GM19023 (cell line): Measurements from ENCODE around the gene MAD1L1.
"Not testable (repeated sequence)": the region's sequence is repeated elsewhere in the genome, so short reads cannot be mapped to it uniquely, and the experiment has no call there.

Experiments used
- ATAC-seq: cut with Tn5 transposase; IDR thresholded peaks from one replicate; pipeline ENCODE4 v1.9.1; 2021; ENCODE audit warnings: mild to moderate bottlenecking, moderate library complexity; ENCODE audit not compliant: unreplicated experiment

Gene MAD1L1

DNA sequence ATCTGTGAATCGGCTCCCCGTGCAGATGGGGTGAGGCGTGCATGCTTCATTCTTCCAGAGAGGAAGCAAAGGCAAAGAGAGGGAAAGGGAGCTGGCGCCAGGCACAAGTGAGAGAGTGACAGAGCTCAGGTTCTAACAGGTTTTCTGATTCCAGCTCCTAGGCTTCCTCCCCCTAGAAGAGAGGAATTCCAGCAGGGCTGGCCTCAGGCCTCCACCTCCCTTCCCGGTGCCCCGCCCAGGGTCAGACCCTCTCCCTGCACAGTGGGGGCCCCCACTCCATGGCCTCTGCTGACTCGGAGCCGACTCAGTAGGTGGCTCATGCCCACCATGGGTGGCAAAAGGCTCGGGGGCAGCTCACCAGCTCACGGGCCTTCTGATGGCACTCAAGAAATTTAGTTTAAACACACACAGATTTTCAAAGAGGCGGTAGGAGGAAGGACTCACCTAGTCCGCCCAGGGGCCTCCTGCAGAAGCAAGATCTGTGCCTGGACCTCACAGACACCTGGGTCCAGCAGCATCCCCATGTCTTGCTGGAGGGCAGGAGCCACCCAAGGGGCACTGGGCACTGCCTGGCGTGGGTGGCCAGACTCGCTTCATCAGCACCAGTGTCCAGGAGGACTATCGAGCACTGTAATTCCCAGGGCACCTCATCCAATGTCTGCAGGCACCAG is 183.5 kb downstream of the MAD1L1 start:
- no peak for ATAC-seq

DNA sequence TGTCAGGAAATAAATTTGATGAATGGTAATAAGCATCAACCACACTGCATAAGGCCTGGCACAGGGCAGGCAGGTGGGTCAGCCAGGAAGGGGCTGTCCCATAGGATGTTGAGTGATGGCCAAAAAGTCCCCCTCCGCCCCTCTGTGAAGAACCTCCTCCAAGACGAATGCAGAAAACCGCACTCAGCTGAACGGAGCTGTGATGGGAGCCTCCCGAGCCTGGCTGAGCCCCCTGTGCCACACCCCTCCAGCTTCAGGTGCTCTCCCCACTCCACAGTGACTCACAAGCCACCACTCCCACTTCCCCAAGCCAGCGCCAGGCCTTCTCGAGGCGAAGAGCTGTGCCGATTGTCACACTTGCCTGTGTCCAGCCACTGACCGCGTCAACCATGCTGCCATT is 184.2 kb downstream of the MAD1L1 start:
- no peak for ATAC-seq

DNA sequence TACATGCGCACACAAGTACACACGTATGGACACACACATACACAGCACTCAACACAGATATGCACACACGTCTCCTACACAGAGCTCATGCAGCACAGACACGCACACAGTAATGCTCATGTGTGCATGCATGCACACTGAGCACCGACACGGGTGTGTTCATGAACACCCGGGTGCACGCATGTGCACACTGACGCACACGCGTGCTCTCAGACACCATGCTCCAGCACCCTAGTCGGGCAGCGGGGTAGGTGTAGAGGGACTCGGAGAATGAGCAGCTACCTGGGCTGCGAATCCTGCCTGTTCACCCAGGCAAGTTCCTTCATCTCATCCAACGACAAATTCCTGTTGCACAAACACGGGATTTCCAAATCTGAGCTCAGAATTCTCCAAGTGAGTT is 184.7 kb downstream of the MAD1L1 start:
- no peak for ATAC-seq

DNA sequence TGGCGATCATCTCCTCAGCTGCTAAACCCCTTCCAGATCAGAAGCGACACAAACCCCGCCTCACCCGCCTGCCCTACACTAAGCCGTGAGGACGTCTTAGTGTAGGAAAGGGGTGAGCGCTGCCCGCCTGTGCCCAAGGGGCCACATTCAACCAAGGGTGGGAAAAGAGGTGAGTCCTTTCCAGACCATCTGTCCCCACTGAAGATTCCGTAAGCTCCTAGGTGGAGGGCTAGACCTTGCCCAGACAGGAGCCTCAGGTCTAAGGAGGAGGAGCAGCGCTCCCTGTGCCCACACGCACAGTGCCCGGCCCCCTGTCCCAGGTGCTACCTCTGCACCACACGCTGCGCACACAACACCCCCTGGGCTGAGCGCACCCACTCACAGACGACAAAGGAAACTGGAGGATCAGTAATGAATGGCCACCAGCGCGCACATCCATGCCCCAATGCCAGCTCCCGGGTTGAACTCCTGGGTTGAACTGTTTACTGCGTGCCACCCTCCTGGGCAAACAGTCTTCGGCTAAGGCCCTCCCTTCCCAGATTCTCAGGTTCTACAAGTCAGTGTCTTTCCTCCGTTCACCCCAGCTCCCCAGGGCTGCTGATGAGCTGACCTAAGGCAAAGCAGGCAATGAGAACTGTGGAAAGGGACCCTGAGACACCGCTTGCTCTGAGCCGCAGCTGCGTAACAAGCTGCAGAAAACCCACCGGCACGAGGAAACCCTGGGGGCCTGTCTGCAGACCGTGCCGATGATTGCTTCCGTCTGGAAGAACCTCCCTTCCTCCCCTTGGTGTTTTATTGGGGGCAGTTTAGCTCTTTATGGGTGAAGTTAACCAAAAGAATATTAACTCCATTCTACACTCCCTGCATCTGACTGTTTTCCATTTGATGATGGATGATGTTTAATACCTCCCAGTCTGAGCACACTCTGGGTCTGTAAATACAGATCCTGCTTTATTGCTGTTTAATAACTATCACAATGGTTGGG is 185.9 kb downstream of the MAD1L1 start:
- ATAC-seq, result no peak

DNA sequence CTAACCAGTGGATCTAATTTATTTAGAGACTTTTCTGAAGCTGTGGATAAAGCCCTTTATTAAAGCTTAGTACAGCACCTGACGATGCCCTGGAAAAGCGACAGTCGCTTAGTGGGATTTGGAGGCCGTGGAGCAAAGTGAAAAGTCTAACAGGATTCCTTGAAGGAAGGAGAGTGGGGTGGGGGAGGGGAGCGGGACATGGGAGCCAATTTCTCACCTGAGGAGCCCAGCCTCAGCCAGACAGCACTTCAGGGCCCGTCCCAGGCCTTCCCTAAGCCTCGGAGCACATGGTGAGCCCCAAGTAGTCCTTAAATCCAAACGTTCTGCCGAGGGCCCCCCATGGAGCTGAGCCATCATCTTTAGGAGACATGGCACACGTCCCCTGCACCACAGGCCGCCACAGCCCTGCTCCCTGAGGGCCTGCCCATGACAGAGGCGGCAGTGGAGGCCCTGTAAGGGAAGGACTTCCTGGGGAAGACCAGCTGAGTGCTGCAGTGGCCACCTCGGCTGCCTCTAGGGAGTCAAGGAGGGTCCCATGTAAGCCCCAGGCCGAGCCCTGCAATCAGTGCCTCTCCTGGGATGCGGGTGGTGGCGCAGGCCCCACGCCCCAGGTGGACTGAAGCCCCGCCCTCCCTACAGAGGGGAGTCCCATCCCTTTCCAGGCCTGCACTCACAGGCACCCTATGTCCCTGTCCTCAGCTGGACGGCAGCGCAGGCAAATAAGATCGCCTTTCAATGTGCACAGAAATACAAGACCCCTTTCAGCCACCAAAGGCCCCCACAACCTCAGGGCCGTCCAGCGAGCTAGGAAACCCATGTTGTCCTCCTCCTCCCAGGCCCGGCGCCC is 187.0 kb downstream of the MAD1L1 start:
- ATAC-seq, result no peak

DNA sequence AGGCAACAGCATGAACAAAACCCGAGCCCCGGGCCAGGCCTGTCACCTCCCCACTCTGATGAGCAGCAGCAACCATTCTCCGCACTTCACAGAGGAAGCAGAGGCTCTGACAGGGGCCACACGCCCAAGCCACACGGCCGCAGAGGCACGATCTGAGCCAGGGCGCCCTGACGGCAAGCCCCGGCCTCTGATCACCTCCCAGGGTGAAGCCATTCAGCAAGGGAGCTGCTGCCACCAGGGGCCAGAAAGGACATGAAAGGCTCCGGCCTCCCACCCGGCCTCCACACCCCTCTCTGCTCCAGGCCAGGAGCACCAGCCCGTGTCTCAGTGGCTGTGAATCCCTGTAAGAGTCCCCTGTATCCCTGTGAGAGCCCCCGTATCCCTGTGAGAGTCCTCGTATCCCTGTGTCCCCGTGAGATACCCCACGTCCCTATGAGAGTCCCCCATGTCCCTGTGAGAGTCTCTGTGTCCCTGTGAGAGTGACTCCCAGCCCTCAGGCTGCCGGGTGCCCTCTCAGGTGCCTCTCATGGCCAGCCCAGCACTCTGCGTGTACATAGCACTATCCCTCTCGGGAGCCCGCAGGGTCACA is 187.8 kb downstream of the MAD1L1 start:
- ATAC-seq, result no peak

DNA sequence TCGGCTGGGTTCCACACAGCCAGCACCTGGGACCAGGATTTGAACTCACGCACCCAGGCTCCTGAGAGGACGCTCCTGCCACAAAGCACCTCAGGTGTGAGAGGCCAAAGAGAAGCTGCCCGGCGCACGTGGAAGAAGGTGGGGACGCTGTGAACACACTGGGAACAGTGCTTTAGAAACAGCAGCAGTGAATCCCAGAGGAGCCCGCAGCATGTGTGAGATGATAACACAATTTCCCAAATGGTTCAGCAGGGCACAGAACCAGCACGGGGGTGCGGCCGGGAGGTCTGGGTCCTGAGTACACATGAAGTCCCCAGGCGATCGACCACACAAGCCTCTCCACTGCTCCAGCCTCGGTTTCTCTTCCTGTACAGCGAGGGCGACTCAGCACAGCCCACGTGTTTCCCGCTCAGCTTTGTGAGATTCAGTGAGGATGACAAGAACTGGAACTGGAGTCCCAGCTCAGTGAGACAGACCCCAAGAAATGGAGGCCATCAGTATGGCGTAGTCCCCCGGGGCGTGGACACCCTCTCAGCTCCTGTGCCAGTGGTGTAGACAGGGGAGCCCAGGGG is 188.3 kb downstream of the MAD1L1 start:
- ATAC-seq, result no peak

DNA sequence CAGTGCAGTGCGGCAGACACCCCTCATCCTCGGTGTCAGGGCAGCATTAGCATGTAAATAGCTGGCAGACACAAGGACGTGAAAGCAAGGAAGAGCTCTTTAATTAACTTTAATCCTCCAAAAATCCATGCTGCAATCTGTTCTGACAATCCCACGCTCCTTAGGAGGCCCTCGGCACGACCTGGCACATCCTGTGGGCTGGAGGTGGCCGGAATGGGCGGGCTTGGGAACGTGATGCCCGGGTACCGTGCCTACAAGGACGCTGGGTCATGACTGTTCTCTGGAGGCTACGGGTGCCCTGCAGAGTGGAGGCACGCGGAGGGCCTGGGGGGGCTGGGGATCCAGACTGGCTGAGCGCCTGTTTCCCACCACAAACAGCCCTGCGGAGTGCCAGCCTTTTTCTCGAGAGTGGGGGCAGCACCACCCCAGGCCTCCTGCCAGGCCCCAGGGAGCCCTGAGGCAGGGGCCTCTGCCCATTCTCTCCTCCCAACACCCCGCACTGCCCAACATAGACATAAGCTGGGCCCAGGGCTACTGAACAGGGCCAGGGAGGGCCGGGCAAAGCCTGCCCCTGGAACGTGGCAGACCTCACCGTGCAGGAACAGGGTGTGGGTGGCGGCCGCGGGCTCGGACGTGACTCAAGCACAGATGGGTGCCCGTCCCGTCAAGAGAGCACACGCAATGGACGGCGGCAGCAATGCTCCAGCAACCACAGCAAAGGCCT is 189.3 kb downstream of the MAD1L1 start:
- ATAC-seq, result no peak

DNA sequence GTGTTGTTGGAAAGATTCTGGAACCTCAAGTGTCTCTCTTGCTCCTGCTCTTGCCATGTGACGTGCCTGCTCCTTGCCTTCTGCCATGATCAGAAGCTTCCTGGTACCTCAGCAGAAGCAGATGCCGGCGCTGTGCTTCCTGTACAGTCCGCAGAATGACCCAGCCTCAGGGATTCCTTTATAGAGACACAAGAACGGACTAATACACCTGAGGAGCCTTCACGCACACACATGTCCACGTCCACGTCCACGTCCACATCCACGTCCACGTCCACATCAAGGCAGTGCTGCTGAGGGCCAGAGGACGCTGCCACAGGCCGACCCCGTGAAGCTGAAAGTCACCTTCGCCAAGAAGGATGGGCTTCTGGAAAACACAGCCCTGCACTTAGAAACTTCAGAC is 190.1 kb downstream of the MAD1L1 start:
- ATAC-seq, result no peak

DNA sequence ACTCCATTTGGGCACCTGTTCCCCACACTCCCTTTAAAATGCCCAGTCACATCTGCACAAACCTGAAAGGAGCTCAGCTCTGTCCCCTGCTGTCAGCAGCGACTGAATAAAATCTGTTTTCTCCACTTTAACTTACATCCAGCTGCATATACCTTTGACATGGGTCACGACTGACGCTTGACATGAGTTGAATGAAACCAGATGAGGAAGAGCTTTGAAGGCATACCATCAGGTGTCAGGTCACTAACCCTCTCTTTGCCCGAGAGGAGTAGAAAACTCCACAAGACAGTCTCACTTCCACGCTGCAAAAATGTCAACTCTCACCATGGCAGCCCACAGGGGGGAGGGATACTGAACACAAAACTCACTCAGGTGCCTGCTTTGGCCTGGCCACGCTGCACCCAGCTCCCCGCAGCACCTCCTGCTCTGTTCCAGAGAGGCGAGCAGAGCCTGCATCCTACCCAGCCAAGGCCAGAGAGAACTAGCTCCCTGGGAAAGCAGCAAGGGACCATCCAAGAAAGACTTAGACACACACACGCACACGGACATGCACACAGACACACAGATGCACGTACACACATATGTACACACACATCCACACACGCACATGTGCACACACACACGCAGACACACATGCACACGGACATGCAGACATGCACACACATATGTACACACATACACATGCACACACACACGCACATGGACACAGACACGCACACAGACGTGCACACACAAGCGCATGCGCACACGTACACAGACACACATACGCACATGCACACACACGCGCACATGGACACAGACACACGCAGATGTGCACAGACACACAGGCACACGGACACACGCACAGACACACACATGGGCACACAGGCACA is 191.0 kb downstream of the MAD1L1 start:
- no peak for ATAC-seq

DNA sequence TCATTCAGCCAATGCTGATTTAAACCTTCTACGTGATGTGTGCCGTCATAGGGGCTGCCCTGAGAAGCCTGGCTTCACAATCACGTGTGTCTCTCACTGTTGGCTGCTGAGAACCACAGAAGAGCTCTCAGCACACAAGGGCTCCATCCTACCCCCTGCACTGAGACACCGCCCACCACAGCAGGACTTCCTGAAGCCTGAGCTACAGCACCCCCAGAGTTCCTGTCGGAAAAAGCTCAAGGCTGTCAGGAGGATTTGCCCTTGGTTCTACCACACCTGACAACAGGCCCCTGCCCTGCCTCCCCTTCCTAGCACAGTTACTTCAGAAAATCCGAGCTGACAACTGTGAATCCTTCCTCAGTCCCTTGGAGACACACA is 191.9 kb downstream of the MAD1L1 start:
- ATAC-seq, result no peak

DNA sequence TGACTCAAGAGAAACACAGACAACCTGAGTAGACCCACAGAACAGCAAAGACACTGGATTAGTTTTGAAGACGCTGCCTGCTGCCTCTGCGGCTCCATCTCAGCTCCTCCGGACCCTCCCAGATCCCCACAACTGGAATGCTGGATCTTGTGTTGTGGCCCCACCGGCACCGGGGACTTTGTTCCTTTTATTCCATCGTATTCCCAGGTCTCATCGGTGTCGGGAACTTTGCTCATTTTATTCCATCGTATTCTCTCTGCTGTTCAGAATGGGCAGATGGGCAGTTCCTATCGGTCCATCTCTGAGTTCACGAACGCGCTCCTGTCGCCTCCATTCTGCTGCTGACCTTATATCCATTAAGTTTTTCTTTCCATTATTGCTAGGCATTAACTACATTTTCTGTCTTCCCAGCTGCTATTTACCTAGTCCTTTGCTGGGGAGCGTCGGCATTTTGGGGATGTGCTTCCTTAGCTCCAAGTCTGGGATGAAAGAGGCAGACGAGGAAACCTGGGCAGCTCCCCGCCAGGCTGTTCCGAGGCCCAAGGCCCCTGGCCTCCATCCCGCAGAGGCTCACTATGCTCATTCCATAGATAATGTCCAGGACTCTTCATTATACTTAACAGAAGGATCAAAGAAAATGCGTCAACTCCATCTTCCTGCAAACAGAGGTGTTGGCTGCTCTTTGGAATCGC is 192.4 kb downstream of the MAD1L1 start:
- ATAC-seq, result no peak

DNA sequence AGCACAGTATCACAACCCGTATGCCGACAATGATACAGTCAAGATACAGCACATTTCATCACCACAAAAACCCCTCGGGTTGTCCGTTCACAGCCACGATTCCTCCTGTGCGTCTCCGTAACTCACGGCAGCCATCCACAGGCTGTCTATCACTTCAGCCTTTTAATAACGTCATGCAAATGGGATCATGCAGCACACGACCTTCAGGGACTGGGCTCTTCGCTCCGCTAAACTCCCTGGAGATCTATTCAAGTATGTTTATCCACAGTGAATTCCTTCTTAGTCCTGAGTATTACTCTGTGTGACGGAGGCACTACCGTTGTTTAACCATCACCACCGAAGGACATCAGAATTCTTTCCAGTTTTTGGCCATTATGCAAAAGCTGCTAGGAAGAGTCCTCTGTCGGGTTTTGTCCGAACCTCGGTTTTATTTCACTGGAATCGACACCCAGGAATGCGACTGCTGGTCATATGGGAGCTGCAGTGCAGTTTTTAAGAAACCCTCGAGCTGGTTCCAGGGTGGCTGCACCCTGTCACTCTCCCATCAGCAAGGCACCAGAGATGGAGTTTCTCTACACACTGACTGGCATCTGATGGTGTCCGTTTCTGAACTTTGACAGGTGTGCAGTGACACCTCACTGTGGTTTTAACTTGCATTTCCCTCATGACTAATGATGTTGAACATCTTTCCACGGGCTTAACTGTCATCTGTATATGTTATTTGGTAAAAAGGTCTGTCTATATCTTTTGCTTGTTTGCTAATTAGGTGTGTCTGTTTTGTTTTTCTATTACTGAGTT is 193.6 kb downstream of the MAD1L1 start:
- no peak for ATAC-seq

DNA sequence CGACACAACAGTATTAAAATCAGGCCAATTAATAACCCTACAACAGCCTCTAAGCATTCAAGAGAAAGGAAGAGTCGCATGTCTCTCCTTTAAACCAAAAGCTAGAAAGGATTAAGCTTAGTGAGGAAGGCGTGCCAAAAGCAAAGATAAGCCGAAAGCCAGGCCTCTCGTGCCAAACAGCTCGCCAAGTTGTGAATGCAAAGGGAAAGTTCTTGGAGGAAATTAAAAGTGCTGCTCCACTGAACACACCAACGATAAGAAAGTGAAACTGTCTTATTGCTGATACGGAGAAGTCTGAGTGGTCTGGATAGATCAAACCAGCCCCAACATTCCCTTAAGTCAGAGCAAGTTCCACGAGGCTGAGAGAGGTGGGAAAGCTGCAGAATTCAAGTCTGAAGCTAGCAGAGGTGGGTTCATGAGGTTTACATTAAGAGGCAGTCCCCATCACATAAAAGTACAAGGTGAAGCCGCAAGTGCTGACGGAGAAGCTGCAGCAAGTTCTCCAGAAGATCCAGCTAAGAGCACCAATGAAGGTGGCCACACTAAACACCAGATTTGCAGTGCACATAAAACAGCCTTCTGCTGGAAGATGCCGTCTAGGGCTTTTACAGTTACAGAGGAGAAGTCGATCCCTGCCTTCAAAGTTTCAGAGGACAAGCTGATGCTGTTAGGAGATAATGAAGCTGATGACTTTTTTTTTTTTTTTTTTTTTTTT is 194.8 kb downstream of the MAD1L1 start:
- no peak for ATAC-seq

DNA sequence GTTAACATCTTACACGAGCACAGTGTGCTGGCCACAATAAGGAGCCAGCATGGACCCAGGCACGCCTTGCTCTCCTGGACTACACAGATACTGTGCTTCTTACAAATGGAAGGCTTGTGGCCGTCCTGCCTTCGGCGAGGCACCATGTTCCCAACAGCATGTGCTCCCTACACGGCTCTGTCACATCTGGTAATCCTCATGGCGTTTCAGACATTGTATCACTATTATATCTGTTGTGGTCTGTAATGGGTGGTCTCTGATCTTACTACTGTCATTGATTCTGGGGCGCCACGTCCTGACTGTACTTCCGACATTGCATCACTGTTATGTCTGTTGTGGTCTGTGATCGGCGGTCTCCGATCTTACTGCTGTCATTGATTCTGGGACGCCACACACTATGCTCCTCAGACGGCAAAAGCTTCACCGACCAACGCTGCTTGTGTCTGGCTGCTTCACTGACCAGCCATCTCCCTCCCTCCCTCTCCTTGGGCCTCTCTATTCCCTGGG is 195.4 kb downstream of the MAD1L1 start:
- ATAC-seq, result no peak

DNA sequence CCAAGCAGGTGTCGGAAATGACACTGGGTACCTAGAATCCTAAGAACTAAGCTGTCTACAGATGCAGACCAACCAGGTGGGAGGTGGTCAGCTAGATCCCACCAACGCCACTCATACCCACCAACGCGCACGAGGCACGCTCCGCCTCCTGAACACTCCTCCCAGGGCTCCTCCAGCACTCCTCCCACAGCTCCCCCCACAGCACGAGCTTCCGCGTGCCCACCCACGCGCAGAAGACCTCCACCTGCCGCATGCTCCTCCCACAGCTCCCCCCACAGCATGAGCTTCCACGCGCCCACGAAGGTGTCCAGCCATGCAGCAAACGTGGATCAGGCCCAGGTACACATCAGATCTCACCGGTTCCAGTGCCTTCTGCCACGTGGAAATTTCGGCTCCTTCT is 196.0 kb downstream of the MAD1L1 start:
- no peak for ATAC-seq

DNA sequence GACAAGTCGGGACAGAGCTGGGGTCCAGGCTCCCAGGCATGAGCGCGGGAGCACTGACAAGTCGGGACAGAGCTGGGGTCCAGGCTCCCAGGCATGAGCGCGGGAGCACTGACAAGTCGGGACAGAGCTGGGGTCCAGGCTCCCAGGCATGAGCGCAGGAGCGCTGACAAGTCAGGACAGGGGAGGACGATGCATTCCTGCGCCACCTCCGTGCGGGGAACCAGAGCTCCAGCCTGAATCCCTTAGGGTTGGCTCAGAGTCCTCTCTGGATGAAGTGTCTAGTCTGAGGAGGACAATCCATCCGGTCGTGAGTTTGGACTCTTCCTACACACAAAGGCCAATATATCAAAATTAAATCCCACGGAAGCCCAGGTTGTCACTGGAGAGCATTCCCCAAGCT is 196.5 kb downstream of the MAD1L1 start:
- not testable (repeated sequence) for ATAC-seq
